Smooth muscle cell (in vitro differentiated cells): ENCODE measurements around the gene TBC1D4. TPM values are rescaled to one million over a fixed set of nuclear protein-coding genes. Genes with fewer than 3 reads are reported as not detected.

Experiments
- DNase-seq: peaks from one replicate; lab custom pipeline; 2025; ENCODE audit not compliant: unreplicated experiment; lab: John Stamatoyannopoulos, UW
- H2AFZ ChIP-seq: fragments of 200-600 bp; sonication (generic); 2 replicates; pipeline ENCODE4 v1.6.0; 2016; ENCODE audit warnings: antibody characterized with exemption, low read depth, mild to moderate bottlenecking
- H3F3A ChIP-seq: fragments of 200-600 bp; sonication (generic); 2 replicates; pipeline ENCODE4 v1.6.0; 2017; ENCODE audit warnings: antibody characterized with exemption, low read depth
- H3K27ac ChIP-seq: fragments of 200-600 bp; sonication (generic); 2 replicates; pipeline ENCODE4 v1.5.1; 2016; ENCODE audit warnings: low read depth, mild to moderate bottlenecking
- H3K27me3 ChIP-seq: fragments of 200-600 bp; sonication (generic); 2 replicates; pipeline ENCODE4 v1.6.1; 2016; ENCODE audit warnings: low read depth, mild to moderate bottlenecking
- H3K36me3 ChIP-seq: fragments of 200-600 bp; sonication (generic); 2 replicates; pipeline ENCODE4 v1.5.1; 2016; ENCODE audit warnings: low read depth
- H3K4me1 ChIP-seq: fragments of 200-600 bp; sonication (generic); 2 replicates; pipeline ENCODE4 v1.5.1; 2016; ENCODE audit warnings: low read depth
- H3K4me2 ChIP-seq: fragments of 200-600 bp; sonication (generic); 2 replicates; pipeline ENCODE4 v1.6.0; 2016; ENCODE audit warnings: mild to moderate bottlenecking
- H3K4me3 ChIP-seq: fragments of 200-600 bp; sonication (generic); 2 replicates; pipeline ENCODE4 v1.5.1; 2016; ENCODE audit warnings: mild to moderate bottlenecking
- H3K79me2 ChIP-seq: fragments of 200-600 bp; sonication (generic); 2 replicates; pipeline ENCODE4 v1.6.0; 2016; ENCODE audit warnings: low read depth, mild to moderate bottlenecking
- H3K9ac ChIP-seq: fragments of 200-600 bp; sonication (generic); 2 replicates; pipeline ENCODE4 v1.6.0; 2016; ENCODE audit warnings: low read depth
- H3K9me3 ChIP-seq: fragments of 200-600 bp; sonication (generic); replicated peaks from 2 replicates; pipeline ENCODE4 v1.5.1; 2016; ENCODE audit warnings: low read depth
- H4K20me1 ChIP-seq: fragments of 200-600 bp; sonication (generic); 2 replicates; pipeline ENCODE4 v1.6.0; 2016; ENCODE audit warnings: low read depth
- WGBS: methylation state at CpG from one replicate; pipeline ENCODE4 v1.1.7; 2016; ENCODE audit warnings: low lambda C conversion rate; 5-methylcytosine and 5-hydroxymethylcytosine counted together
- polyA plus RNA-seq: library from polyadenylated mRNA; unstranded; fragments of >200 nt; fragmentation: Nextera tagmentation; extraction: Ambion mirVana; gene quantifications from 2 replicates; pipeline ENCODE4 v1.2.1, GENCODE V29; 2016
- total RNA-seq: library from RNA; depleted of rRNA; stranded (reverse); fragments of >200 nt; gene quantifications from 2 replicates; pipeline ENCODE4 v1.2.3, GENCODE V29; 2014
- TF ChIP-seq, protein P1 (sequence below): fragments of 200-600 bp; sonication (generic); IDR thresholded peaks from 2 replicates; pipeline ENCODE4 v1.5.1; 2017; ENCODE audit warnings: borderline replicate concordance, mild to moderate bottlenecking, antibody characterized with exemption; ENCODE audit not compliant: insufficient read depth, poor library complexity, severe bottlenecking

Gene TBC1D4
- total and polyA plus RNA-seq, 2 experiments from 2014 or later: 7.7 to 21.9 TPM

GRCh38 chr13:75263741-75264407 is 218.1 kb downstream of the TBC1D4 start:
- Histone ChIP-seq H3K4me3 (no peak overlapping the region), H3K79me2 (no peaks in the 10 kb centered on the region), H3K27me3 (no peaks in the 10 kb centered on the region), H4K20me1 (no peaks in the 10 kb centered on the region), H3K36me3 (no peaks in the 10 kb centered on the region), H3K9ac (no peak overlapping the region), H3K9me3 (no peaks in the 10 kb centered on the region), H3F3A (no peaks in the 10 kb centered on the region), H3K4me1 (no peaks in the 10 kb centered on the region), H3K27ac (no peak overlapping the region), H2AFZ (no peak overlapping the region), H3K4me2 (no peak overlapping the region)
- 57% methylated on average over 1 of the region's 1 CpG for WGBS
- TF ChIP-seq, protein P1, sequence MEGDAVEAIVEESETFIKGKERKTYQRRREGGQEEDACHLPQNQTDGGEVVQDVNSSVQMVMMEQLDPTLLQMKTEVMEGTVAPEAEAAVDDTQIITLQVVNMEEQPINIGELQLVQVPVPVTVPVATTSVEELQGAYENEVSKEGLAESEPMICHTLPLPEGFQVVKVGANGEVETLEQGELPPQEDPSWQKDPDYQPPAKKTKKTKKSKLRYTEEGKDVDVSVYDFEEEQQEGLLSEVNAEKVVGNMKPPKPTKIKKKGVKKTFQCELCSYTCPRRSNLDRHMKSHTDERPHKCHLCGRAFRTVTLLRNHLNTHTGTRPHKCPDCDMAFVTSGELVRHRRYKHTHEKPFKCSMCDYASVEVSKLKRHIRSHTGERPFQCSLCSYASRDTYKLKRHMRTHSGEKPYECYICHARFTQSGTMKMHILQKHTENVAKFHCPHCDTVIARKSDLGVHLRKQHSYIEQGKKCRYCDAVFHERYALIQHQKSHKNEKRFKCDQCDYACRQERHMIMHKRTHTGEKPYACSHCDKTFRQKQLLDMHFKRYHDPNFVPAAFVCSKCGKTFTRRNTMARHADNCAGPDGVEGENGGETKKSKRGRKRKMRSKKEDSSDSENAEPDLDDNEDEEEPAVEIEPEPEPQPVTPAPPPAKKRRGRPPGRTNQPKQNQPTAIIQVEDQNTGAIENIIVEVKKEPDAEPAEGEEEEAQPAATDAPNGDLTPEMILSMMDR: no peak
- DNase-seq: no peak

DNA sequence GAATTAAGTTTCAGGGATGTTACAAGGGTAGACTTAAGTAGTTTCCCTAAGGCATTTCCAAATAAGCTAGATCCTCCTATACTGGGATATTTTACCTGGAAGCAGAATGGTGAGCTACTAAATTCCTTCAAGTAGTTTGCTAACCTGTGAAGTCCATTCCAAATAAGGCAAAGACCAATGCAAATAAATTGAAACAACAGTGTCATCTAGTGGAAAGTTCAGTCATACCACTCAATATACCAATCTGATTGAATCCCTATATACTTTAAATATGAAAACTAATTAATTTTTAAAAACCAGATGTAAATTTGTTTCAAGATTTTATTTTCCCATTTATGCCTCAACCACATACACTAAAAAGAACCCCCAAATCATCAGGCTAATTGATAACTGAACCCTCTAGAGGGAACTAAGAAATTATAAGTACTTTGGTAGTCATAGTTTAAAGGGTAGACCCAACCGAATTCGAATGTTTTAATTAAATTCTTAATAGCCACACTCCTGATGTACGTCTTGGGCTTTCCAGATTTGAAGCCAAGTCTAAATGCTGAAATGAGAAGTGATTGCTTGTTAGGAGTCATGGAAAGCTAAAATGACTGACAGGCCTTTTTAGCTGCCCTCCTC is 223.7 kb downstream of the TBC1D4 start:
- 73% methylated on average over 3 of the region's 3 CpGs for WGBS
- H3K27me3 ChIP-seq: peaks cover 9% of the 10 kb centered on the region
- H3K27ac ChIP-seq: no peak overlapping the region
- no peaks in the 10 kb centered on the region for H3K4me1 ChIP-seq
- no peaks in the 10 kb centered on the region for H3K79me2 ChIP-seq
- H3K4me3 ChIP-seq: no peak overlapping the region
- H2AFZ ChIP-seq: no peak overlapping the region
- TF ChIP-seq, protein P1: peak; percentile 74
- DNase-seq: no peak
- no peak overlapping the region for H3K9ac ChIP-seq
- no peaks in the 10 kb centered on the region for H3F3A ChIP-seq
- no peaks in the 10 kb centered on the region for H3K9me3 ChIP-seq
- H4K20me1 ChIP-seq: no peaks in the 10 kb centered on the region
- H3K36me3 ChIP-seq: no peaks in the 10 kb centered on the region
- H3K4me2 ChIP-seq: no peak overlapping the region

DNA sequence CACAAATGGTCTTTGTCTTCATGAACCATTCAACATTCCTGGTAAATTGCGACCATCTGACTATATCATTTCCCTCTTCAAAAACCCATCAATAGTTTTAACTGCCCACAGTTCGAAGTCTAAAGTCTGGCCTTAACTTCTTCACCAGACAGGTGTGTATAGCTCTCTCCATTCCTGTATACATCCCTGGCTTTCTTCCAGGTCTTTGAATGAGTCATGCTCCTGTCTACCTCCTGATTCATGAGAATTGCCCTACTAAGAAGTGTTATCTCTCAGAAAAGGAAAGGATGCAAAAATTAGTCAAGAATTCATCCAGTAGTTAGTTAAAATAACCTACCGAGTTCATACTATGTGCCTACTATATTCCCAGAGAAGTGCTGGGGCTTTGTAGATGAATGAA is 225.0 kb downstream of the TBC1D4 start:
- Histone ChIP-seq H3K9ac (no peak overlapping the region), H3K4me2 (no peak overlapping the region), H3K4me1 (no peaks in the 10 kb centered on the region), H3K79me2 (no peaks in the 10 kb centered on the region), H3K27me3 (peaks cover 9% of the 10 kb centered on the region), H3K27ac (no peak overlapping the region), H3F3A (no peaks in the 10 kb centered on the region), H3K9me3 (no peaks in the 10 kb centered on the region), H3K36me3 (no peaks in the 10 kb centered on the region), H2AFZ (no peak overlapping the region), H3K4me3 (no peak overlapping the region), H4K20me1 (no peaks in the 10 kb centered on the region)
- TF ChIP-seq, protein P1: no peak
- DNase-seq: no peak
- 74% methylated on average over 3 of the region's 3 CpGs for WGBS

GRCh38 chr13:75255653-75256052 is 226.3 kb downstream of the TBC1D4 start:
- Histone ChIP-seq H3K9ac (no peak overlapping the region), H3K9me3 (no peaks in the 10 kb centered on the region), H3K36me3 (no peaks in the 10 kb centered on the region), H3K27me3 (peaks cover 9% of the 10 kb centered on the region), H3F3A (no peaks in the 10 kb centered on the region), H4K20me1 (no peaks in the 10 kb centered on the region), H3K4me1 (no peaks in the 10 kb centered on the region), H3K4me3 (no peak overlapping the region), H3K4me2 (no peak overlapping the region), H3K27ac (no peak overlapping the region), H2AFZ (no peak overlapping the region), H3K79me2 (no peaks in the 10 kb centered on the region)
- TF ChIP-seq, protein P1: no peak
- no peak for DNase-seq
- WGBS: 76% methylated on average over 1 of the region's 1 CpG
